GM18868 (cell line): Measurements from ENCODE around the gene CDH23.

ENCODE experiments used
- ATAC-seq: cut with Tn5 transposase; IDR thresholded peaks from one replicate; pipeline ENCODE4 v1.9.1; 2021; ENCODE audit warnings: mild to moderate bottlenecking, moderate library complexity; ENCODE audit not compliant: unreplicated experiment

Gene CDH23

DNA sequence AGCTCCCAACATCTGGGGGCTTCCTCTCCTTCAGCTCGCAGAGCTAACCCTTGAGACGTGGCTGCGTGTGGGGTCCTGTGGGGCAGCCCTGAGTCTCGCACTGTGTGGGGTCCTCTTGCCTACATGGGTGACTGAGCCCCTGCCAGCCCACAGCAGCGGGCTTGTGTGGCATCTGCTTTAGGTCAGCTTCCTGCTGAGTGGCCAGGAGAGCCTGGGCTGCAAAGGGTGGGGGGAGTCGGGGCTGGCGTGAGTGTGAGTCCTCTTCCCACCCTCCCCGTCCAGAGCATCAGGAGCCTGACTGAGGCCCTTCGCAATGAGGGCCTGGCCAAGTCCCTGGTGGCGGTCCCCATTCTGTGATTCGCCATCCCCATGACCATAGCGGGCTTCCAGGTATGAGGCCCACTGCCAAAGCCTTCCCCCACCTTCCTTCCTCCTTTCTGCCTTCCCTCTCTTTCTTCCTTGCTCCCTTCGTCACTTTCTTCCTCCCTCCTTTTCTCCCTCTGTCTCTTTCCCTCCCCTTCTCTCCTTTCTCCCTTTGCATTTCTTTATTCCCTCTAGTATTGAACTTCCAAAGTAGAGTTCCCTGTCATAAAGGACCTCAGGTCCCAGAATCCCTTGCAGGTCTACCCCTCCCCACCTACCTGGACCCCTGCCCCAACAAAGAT lies 85.2 kb downstream of the CDH23 start:
- no peak for ATAC-seq

DNA sequence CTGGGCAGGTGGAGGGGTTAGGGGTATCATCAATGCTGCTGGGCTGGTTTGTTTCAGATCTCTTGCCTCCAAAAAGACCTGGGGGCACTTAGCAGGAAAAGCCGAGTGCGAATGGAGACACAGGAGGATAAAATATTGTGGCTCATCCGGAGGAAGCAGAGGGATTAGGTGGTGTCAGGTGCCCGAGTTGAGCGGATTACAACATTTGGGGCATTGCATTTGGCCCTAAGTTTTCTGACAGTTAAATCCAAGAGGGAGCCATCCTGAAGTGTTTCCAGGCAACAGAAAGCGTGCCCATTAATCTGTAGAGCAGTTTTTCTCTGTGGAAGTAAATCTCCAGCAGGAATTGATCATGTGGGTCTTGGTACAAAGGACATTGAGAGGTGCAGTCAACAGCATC lies 85.9 kb downstream of the CDH23 start:
- ATAC-seq, result no peak

DNA sequence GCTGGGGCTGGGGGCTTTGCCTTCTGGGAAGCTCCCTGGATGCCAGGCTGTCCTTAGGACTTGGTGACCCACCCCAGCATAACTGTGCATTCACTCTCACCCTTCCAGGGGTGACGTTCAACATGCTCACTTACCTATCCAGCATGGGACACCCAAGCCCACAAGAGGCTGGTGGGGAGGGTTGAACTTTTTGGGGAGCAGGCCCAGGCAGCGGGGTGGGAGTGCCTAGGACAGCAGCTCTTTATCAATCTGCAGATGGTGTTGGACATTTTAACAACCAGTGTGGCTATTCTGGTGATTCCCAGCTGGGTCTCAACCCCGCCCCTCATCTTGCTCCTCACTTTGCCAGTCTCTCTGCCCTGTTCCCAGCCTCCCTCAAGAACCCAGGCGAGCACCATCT lies 86.4 kb downstream of the CDH23 start:
- ATAC-seq, result no peak

DNA sequence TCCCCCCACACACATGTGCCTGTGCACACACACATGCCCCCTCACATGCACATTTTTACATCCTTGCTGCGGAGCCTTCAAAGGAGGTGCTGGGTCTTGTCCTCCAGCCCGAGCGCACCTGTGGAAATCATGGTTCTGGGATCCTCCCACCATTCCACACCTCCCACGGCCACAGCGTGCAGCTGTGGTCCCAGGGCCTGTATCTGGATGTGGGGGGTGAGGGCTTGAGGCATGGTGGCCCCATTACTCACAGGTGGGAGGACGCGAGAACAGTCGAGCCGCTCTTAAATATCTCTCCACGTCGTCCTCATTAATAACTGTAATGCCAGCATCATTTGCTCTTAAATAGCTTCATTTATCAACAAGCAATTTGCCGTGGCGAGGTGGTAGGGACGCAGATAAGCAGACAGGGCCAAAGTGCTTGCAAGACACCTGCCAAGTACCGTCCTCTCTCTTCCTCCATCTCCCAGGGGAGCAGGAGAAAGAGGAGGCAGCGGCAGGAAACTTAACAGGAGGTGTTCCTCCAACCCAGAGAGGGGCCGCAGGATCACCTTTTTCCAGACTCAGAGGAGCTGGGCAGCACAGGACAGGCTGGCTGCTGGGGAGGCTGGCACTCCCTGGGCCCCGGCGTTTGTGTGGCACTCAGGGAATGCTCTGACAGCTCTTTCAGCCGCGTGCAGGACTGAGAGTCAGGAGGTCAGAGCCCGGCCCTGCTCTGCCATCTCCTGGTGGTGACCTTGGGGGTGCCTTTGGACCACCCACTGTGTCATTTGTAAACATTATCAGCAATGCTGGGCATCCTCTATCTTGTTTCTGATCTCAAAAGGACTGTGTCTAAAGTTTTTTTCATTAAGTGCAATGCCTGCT lies 87.4 kb downstream of the CDH23 start:
- ATAC-seq, result no peak

DNA sequence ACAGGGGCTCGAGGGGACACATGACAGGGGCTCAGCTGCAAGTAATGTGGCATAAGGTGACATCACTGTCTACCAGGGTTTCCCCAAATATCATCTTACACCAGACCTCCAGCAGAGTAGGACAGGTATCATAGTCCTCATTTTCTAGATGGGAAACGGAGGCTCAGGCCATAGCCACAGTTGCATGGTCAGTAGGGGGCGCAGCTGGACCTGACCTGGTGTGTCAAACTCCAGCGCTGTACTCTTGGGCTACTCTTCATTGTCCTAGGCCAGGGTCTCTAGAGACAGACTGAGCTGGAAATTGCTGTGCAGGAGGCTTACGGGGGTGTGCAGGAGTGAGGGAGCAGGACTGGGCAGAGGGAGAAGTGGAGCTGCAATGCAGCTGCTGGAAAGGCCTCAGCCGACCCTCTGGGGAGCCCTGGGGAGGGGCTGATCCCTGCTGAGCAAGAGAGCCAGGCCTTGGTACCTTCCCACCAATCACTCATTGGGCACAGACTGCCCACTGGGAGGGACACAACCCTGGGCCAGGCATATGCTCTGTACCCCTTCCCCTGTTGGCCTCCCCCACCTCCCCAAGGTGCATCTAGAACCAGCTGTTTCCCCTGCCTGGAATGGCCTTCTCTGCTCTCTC lies 89.9 kb downstream of the CDH23 start:
- ATAC-seq, result no peak

DNA sequence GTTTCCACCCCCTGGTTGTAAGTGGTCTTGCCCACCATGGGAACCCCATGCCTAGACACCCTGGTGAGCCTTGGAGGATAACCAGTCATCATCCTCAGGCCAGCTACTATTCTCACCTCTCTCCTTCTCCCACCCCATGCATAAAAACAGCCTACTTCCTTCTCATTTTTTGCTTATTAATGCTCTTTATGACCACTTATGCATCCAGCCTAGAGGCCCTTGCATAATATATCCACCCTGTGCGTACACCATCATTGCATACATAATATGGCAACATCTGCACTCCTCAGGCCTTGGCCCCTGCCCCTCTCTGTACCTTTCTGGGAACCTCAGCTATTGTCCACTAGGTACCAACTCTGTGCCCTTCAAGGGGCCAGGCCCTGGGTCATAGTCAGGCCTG lies 91.0 kb downstream of the CDH23 start:
- no peak for ATAC-seq

DNA sequence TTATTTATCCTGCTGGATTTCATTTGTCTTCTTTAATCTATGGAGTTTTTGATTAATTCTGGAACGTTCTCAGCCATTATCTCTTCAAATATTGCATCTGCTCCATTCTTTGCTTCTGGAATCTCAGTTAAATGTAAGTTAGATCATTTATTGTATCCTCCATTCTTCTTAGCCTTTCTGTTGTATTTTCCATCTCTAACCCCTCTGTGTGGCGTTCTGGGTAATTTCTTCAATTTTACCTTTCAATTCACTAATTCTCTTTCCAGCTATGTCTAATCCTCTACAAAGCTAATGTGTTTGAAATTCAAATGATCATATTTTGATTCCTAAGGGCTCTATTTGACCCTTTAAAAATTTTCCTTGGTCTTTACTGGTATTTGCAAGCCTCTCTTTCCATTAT lies 92.4 kb downstream of the CDH23 start:
- ATAC-seq, result no peak

DNA sequence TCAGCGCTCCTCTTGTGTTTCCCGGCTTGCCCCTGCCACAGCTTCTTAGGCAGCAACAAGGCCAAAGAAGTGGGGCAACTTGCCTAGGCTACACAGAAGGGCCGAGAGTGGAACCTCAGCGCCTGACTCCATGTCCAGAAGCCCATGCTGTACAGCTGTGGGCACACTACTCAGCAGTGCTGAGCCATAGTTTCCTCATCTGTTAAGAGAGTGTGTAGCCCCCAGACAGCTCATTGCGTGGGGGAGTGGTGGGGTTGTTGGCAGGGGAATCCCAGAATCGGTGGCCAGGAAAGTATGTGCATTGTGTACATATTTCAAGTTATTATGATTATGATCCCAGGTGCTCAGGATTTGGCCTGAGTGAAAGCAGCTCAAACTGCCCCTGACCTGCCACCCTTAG lies 96.2 kb downstream of the CDH23 start:
- ATAC-seq, result no peak

DNA sequence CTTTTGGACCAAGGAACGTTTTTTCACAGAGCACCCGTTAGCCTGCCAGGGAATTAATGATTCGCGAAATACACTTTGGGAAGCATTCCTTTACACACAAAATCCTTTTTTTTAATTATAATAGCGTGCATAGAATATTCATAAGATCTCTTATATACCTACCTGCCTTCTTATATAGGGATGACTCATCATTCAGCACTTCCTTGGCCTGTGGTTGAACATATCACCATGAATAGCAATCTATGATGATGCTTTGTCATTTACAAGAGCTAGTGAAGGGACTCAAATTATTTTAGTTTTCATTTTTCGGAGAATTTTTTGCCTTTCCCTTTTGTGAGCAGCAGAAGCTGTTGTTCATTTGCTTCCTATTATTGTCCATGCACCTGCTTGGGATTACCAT lies 97.0 kb downstream of the CDH23 start:
- ATAC-seq, result no peak

DNA sequence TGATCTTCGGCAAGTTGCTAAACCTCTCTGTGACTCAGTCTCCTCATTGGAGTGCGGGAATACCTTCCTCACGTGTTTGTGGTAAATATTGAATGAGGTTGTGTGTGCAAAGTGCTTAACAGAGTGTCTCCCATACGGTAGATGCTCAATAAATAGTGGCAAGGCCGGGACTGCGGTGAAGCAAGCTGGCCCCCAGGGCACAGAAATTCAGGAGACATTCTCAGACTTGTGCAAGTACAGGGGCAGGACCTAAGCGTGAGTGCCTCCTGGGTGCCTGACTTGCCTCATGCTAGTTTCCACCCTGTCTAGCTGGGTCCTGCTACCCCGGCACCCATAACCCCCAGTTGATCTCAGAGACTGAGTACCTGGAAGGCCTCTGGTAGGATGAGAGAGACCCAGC lies 97.8 kb downstream of the CDH23 start:
- ATAC-seq, result no peak

DNA sequence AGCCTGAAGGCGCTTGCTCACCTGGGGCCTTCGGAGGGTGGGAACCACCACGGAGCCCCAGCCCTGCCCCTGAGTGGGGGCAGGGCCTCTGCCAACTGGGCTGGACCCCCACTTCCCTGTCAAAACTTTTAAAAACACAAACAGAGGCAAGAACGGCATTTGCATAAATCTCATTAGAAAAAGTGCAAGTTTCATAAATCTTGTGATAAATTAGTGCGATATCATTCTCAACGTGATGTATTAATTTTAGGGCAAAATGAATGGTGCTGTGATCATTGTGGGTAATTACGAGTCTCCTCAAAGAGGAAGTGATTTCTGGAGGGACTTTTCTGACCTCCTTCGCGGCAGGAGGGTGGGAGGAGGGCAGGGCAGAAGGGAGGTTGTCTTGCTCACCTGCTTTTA lies 98.3 kb downstream of the CDH23 start:
- ATAC-seq, result peak; percentile 83

DNA sequence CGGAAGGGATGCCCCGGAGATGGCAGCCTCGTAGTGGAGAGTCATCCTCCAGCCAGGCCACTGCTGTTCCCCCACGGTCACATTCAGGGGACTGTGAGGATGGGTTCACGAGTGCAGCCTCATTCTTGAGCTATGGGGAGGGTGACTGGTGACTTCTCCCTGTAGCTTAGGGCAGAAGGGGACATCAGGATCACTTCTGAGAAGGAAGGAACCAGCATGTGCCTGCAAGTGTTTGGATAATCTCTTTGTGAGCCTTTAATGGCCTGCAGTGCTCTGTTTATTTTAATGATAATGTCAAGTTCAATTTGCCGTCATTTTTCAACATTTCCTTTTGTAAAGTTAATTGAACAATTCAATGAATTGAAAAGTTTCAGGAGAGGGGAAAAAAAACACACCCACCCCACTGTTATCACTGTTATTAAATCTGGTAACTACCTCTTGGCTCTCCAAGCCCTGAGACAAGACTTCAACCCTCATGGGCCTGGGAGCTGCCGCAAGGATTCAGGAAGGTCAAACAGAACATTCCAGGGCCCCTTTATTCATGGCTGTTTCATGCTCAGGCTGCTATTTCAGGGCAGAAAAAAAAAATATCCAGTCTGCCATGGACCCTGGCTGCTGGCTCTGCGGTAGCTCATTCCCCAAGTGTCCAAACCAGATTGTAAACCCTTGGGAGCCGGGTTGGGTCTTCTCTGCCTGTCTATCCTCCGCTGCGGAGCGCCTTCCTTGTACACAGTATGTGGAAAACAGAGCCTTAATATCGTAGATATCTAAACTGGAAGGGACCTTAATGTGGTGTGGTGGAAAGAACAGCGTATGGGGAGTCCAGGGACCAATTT lies 100.4 kb downstream of the CDH23 start:
- ATAC-seq, result no peak

DNA sequence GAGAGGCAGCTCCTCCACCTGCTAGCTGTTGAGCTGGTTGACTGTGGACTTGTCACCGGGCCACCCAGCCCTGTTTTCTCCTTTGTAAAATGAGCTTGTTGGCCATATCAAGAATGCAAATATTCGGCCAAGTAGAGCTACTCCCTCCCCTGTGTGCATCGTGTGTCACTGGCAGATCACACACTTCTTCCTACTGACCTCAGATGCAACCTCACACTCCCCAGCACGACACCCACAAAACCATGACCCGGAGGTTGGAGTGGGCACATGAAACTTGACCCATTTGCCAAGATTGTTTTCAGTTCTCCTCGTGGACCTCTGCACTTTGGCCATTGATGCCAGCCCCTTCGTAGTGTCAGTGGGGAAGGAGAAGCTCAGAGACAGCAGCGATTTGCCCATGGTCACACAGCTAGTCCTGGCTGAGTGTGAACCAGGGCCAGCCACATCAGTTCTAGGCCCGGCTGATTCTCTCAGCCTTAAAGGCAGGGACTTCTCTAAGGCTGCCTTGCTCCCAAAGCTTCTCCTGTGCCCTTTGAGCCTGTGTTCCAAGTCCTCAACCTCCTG lies 101.1 kb downstream of the CDH23 start:
- no peak for ATAC-seq

DNA sequence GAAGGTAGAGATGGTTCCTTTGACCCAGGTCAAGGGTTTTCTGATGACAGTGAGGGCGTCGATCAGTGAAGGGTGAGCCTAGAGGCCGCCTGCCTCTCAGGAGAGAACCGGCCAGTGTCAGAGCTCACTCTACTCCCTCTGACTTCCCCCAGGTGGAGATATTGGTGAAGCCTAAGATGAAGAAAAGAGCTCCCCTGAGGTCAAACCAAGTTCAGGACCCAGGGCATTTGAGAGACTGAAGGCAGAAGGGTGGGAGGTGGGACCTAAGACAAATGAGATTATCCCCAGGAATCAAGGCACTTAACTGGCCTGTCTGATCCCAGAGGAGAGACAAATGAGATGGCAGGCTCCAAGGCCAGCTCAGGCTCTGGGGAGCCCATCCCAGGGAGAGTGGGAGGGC lies 104.7 kb downstream of the CDH23 start:
- no peak for ATAC-seq

DNA sequence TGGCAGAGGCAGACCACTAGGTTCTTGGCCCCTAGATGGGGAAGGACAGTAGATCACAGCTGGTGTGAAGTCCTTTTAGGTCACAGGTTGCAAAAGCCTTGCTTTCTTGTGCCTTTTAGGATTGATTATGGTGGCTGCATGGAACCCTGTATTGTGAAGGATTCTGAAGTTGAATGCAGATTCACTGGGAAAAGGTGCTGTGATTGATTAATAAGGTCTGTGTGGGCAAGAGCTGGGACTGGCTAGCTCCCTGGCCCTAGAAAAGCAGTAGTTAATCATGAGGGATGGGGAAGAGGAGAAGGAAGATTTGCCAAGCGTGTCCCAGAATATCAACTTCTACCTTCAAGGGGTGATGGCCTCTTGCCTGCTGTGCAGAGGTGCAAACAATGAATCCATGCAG lies 105.5 kb downstream of the CDH23 start:
- ATAC-seq, result no peak

DNA sequence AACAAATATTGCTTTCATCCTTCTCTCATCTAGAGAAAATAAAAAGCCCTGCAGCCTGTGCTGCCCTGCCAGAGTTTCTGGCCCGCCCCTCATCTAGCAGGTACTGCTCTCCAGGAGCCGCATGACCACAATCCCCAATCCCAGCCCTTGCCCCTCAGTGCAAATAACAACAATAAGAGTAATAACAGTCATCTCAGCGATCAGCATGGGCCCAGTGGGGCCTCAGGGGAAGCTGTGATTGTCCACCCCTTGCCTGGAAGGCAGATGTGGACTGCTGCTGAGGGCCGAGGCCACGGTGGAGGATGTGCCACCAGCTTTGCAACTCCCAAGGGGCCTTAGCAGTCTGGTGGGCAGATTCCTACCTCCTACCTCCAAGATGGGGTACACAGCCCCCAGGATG lies 106.1 kb downstream of the CDH23 start:
- no peak for ATAC-seq

DNA sequence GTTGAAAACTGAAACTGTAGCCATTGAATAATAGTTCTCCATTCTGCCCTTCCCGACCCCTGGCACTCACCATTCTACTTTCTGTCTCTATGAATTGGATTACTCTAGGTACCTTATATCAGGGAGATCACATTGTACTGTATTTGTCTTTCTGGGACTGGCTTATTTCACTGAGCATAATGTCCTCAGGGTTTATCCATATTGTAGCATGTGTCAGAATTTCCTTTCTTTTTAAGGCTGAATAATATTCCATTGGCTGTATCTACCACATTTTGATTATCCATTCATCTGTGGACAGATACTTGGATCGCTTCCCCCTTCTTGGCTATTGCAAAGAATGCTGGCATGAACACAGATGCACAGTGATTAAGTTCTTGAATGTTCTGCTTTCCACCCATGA lies 107.4 kb downstream of the CDH23 start:
- ATAC-seq, result no peak

DNA sequence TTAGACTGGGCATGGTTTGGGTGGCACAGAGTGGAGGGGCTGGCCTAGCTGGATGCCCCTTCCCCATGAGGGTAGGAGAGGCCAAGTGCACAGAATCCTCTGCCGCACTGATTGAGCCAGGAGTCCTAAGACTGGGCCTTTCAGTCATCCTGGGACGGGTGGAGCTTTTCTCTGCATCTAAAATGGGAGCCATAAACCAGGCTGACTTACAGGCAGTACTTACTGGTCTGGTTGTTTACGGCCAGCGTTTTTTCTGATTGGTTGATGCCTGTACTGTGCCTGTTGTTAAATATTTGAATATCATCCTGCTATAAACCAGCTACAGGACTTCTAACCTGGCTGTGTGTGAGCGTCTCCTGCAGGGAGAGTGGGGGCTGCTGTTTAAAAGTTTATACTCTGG lies 107.8 kb downstream of the CDH23 start:
- no peak for ATAC-seq

DNA sequence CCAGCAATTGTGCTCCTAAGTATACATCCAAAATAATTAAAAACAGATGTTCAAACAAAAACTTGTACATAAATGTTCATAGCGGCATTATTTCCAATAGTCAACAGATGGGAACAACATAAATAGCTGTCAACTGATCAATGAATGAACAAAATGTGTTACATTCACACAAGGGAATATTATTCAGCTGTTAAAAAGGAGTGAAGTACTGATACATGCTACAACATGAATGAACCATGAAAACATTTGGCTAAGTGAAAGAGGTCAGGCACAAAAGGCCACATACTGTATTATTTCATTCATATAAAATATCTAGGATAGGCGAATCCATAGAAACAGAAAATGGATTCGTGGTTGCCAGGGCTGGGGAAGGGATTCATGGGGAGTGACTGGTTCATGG lies 109.1 kb downstream of the CDH23 start:
- no peak for ATAC-seq

DNA sequence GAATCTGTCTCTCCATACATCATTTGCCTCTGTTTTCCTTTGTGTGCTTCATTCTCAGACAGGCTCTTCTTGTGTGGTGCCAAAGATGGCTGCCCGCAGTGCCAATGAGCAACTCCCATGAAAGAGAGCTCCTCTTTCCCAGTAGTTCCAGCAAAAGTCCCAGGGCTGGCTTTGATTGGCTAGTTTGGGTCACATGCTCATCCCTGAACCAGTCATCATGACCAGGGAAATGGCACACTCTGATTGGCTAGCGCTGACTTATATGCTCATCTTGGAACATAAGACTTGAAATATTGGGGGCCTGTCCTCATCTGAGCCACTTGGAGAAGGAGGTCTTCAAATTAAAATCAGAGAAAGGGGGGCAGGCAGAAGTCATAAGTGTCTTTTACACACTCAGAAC lies 112.7 kb downstream of the CDH23 start:
- ATAC-seq, result no peak

DNA sequence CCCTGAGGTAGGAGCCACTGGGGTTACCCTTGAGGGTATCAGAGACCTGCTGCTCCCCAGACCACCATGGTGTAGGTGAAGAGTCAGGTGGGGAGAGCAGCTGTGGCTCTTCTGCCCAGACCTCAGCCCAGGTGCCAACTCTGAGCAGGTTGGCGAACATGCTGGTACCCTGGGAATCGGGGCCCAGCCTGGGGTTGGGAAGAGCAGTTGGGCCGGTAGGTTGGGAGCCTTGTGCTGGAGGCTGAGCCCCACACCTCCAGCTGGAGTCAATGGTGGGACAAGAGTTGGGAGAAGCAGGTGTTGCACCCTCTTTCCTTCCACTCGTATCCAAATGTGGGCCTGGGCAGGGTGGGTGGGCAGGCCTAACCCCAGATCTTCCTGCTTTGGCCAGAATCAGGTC lies 114.5 kb downstream of the CDH23 start:
- ATAC-seq, result no peak
